ENCODE results near the gene APELA. TPM values are rescaled to one million over a fixed set of nuclear protein-coding genes. Genes with fewer than 3 reads are reported as not detected.

The APELA gene, protein sequence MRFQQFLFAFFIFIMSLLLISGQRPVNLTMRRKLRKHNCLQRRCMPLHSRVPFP
- total RNA-seq, result not detected
- long read RNA-seq, result 0 reads

DNA sequence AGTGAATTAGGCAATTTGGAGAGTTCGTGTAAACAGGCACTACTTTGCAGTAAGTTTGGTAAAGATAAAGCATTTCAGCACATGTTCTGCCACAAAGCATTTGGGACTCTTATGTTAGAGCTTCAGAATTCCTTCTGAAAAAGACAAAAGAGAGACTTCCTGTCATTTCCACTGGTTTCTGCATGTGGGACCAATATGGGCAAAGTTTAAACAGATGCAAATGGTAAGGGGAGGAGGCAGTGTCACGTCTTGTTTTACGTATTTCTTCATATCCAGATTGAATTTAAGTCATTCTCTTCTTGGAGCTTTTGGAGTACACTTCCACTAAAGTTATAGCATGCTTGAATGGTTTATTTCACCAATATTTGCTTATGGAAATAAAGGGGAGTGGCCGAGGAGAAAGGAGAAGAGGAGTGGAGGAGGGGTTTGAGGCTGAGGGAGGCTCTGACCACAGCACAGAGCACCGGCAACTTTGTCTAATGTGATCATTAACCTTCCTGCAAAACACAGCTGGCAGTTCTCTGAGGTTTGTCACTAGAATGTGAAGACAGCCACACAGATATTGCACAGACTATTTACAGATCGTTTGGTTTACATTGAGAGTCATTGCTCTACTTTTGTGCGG, at the start of gene APELA:
APELA (plus strand) TSS at position 479 of the 625 bp plus-strand sequence. CDS start 154 bp downstream, outside the sequence.
- DNase-seq (no peak), ATAC-seq (no peak)
- intact Hi-C loops (cut with DNase I), result no loop called here

DNA sequence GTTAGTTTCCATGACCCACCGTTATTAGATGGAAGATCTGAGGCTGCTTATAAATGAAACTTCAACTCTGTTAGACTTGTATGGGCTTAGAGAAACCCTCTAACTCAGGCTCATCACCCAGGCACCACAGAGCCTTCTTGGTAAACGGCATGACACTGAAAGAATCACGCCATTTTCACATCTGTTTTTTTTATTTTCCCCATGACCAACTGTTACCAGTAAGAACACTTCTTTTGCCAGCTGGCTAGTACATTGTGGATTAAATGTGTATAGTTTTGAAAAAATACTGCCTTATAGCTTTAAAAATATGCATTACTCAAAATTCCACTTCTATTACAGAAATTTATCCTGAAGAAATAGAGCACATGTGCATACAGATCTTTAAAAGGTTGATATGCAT, 48.0 kb upstream of the APELA start:
- ATAC-seq (no peak), DNase-seq (no peak)
- intact Hi-C loops (cut with DNase I), result no loop called here

DNA sequence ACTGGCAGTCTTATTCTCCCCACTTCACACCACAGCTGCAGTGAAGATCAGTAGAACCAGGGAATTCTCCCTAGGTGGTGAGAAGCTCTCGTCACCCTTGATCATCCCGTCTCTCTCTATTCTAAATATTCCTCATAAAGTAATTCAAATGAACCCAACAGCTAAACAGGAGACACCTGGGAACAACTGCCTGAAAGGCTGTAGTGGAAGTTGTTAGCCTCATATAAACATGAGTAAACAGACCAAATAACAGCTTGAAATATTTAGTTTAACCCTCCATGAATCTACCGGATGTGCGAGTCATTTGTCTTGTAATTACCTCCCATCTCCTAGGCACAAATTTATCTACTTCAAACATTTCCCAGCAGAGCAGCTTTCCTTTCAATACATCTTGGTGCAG, 30.4 kb upstream of the APELA start:
- no peak for ATAC-seq
- no peak for DNase-seq

DNA sequence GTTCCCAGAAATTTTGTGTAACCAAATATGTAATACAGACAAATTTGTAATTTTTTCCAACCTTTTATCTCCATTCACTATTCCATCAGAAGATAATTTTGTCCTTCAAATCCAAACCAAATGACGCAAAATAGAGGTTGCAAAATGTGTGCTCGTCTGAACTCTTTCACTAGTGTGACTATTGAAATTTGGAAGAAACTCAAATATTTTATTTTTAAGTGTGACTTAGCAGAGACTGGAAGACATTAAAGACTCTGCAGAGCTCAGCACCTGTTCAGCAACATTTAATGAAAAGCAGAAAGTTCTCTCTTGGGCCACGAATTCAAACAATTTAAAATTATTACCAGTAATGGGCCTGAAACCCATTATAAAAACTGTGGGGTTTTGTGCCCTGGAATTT, 30.0 kb upstream of the APELA start:
- DNase-seq (no peak), ATAC-seq (no peak)
- intact Hi-C loops (cut with DNase I), result no loop called here

More for the DNA sequence above, 30.4 kb upstream of the APELA start:
- intact Hi-C loops (cut with DNase I), result no loop called here

DNA sequence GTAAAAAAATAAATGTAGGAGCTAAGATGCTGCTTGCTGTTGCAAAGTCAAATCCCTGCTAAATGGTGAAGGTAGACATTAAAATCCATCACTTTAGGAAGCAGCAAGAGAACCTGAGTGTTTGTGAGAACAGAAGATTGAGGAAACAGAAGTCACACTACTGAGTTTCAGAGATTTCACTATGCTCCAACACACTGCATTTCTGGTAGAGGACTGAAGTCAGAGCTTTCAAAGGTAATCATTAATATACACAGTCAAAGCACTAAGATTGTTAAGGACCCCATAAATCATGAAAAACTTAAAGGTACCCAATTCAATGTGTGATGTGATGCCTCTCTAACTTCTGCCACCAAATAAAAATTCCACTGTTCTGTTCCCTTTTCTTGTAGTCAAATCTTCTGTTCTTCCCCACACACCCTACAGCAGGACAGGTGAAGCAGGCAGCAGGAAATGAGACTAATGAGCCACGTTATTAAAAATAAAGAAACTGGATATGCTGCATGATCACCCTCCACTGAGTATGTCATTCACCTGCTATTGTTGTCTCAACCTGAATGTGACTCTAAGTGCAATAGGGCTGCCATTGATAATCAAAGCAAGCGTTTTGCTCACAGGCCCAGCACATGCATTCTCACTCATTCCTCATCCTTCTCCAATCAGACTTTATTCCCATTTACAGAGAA, 28.9 kb upstream of the APELA start:
- ATAC-seq (no peak), DNase-seq (no peak)
- intact Hi-C loops (cut with DNase I), result no loop called here

DNA sequence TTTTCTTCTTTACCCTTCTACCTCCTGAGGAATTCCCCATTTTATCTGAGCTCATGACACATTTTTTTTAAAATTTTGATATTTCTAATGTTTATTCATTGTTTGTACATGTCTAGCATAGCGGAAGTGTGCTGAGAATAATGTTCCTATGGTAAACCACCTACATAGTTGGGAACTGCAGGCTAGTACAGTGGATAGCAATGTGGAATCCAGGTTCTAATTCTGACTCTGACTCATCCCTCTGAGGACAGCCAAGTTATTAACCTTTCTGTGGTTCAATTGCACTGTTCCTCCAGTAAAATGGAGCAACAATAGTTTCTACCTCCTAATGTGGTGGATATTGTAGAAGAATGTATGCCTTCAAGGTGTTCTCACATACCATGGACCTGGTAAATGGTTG, 20.6 kb upstream of the APELA start:
- intact Hi-C loops (cut with DNase I), result no loop called here
- ATAC-seq, result no peak

DNA sequence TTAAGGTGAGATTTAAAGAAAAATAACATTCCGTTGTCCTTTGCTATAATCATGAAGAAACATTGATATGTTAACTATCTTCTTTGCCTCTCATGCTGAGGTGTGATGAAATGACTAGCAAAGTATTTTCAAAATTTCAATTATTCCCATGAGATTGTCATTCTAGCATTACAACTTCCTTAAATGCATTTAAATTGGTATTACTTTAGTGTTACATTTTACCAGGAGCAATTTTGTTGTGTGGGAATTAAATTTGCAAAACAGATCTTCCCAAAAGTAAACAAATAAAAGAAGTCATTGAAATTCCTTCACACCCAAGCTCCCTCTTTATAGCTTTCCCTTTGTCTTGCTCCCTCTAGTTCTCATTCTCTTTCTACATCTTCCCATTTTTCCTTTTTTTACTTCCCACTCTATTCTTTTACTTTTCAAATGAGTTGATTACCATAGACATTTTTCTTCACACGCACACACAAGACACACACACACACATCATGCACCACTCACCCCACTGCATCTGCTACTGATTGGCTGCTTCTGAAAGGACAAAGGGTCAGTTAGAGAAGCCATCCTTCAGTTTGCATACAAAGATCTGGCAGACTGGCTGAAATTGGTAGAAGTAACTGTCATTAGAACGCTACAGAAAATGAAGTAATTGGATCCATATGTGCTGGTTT, 10.0 kb upstream of the APELA start:
- no peak for ATAC-seq
- no peak for DNase-seq
- intact Hi-C loops (cut with DNase I), result no loop called here

More for the DNA sequence above, 20.6 kb upstream of the APELA start:
- no peak for DNase-seq

DNA sequence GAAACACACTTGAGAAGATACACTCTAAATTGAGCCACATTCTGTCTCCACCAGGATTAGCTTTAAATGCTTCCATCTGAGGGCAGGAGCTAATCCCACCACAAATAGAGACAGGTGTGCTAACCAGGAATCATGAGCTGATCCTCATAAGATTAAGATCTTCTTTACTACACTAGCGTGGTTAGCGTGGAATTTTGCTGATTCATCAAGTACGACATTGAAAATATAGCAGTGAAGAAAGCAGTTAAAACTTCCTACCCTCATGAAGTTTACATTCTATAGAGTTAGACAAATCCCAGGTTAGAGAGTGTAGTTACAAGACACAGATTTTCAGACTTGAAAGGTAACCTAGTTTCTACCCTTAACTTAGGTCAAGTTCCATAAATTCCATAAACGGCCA, 5.3 kb upstream of the APELA start:
- ATAC-seq (no peak), DNase-seq (no peak)
- intact Hi-C loops (cut with DNase I), result no loop called here

DNA sequence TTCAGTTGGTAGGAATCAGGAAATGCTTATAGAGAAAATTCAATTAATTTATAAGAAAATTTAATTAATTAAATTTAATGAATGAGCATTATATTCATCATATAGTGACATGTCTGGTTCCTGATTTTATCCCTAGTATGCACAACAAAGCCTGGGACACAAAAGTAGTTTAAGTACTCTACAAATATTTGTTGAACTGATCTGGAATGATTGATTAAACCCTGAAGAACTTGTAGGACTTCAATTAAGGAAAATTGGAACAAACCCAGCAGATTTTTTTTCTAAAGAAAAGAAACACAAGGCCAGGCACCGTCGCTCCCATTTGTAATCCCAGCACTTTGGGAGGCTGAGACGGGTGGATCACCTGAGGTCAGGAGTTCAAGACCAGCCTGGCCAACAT, 4.5 kb upstream of the APELA start:
- intact Hi-C loops (cut with DNase I), result no loop called here
- ATAC-seq, result no peak
- DNase-seq, result no peak

DNA sequence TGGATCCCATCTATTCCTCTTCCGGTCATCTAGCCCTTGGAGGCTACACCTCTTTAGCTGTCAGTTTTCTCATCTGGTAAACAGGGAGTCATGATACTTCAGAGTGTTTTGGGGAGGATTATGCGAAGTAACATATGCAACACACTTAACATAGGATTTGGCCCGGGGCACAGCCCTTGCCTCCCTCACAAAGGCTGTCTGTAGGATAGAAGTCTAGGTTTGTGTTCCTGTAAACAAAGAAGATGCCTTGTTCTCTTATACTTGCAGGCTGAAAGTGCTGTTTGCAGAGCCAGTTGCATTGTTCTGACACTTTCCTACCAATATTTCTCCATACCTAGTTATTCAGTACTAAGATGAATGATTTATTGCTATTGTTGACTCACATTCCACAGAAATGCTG, 2.2 kb upstream of the APELA start:
- DNase-seq, result no peak
- no peak for ATAC-seq
- intact Hi-C loops (cut with DNase I), result no loop called here

DNA sequence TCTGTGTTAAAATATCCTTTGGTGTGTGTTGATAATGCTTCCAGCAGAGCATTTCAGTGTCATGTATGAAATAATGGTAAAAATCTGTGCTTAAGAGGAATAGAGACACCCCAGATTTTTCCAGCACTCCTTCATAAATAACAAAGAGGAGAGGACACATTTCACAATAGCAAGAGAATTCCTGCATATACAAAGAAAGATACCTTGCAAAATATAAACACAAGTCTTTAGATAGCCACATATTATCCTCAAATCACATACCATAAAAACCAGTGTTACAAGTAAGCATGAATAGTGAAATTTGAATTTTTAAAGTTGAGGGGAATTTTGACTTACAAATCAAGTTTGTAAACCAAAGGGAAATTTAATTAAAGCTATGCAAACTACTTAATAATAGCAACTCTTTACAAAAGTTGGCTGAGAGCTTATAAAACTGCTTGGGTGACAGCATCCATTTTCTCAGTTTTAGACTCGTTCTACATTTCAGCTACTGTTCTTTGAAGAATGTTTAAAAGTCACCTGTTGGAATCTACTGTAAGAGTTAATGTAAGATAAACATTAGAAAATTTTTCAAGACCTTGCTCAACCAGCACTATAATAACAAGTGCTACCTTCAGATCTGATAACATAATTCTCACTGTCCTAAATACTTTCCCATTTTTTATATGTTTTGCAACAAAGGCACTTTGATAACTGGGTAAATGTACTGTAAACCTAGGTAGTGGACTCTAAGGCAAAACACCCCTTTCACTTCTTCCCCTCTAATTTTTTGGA, 3.7 kb downstream of the APELA start:
- ATAC-seq (no peak), DNase-seq (no peak)
- intact Hi-C loops (cut with DNase I), result no loop called here

DNA sequence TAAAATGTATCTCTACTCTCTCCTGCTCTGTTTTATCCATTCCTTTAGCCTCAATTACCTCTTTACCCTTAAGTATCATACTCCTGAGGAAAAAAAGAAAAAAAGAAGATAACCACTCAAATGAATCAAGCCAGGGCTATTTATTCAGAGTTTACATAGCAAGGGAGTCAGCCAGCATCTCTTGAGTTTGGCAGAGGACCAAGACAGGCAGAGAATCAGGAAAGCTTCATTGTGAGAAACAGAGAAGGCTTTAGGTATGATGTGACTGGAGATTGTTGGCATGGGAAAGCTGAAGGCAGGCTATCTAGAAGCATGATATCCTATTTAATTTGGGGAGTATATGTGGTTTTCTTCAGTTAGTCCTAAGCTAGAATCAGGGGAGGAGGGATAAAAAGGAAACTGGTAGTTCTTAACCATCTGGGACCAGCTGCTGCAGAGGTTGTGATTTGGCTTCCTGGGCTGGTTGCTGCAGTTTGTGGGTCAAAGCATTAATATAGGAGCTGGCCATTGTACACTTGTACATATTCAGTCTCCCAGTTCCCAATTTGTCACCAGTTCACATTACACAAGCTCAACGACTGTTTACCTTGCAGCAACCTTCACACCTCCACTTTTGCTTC, 11.2 kb downstream of the APELA start:
- DNase-seq (no peak), ATAC-seq (no peak)
- intact Hi-C loops (cut with DNase I), result no loop called here

DNA sequence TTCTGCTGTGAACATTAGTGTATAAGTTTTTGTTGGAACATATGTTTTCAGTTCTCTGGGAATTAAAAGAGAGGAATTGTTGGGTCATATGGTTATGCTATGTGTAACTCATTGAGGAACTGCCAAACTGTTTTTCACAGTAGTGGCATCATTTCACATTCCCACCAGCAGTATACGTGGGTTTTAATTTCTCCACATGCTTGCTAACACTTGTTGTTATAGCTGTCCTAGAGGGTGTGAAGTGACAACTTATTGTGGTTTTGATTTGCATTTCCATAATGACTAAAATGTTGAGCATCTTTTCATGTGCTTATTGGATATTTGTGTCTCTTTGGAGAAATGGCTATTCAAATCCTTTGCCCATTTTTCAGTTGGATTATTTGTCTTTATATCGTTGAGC, 13.7 kb downstream of the APELA start:
- intact Hi-C loops (cut with DNase I), result no loop called here
- DNase-seq, result no peak
- ATAC-seq, result no peak

DNA sequence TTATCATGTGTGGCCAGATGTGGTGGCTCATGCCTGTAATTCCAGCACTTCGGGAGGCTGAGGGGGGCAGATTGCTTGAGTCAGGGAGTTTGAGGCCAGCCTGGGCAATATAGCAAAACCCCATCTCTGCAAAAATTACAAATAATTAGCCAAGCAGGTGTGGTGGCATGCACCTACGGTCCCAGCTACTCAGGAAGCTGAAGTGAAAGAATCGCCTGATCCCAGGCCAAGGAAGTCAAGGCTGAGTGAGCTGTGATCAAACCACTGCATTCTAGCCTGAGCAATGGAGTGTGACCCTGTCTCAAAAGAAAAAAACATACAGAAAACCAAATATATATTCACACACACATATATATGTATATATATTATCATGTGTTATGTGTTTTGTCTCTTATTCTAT, 15.0 kb downstream of the APELA start:
- intact Hi-C loops (cut with DNase I), result no loop called here
- DNase-seq, result no peak
- no peak for ATAC-seq

DNA sequence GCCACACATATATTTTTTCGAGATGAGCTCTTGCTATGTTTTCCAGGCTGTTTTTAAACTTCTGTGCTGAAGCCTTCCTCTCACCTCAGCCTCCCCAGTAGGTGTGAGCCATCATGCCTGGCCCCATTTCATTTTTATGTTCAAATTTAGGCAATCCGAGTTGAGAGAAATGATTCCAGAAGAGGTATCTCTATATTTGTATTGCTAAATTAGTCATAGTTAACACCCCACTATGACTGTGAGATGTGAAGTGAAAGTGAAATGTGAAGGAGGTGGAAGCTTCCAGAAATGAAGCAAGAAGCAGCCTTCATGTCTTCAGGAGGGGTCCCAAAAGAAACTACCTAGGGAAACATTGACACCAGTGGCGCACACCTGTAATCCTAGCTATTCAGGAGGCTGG, 17.7 kb downstream of the APELA start:
- intact Hi-C loops (cut with DNase I), result no loop called here
- DNase-seq, result no peak
- no peak for ATAC-seq

DNA sequence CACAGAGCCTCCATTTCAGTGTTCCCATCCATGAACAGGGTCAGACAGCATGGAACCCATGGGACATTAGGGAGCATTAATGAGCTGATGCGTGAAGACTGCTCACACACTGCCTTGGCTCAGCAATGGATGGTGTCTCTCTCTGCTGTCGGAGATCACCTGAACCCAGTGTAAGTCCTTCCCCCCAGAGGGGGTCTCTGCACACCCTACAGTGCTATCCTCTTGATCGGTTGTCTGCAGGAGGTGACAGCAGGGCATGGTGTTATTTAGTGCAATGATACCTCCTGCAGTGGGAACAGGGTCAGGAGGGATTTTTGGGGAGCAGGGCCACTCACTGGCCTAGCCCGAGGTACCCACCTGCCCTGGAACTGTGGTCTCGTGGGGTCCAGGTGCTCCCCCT, 25.6 kb downstream of the APELA start:
- intact Hi-C loops (cut with DNase I), result no loop called here
- DNase-seq (no peak), ATAC-seq (no peak)

DNA sequence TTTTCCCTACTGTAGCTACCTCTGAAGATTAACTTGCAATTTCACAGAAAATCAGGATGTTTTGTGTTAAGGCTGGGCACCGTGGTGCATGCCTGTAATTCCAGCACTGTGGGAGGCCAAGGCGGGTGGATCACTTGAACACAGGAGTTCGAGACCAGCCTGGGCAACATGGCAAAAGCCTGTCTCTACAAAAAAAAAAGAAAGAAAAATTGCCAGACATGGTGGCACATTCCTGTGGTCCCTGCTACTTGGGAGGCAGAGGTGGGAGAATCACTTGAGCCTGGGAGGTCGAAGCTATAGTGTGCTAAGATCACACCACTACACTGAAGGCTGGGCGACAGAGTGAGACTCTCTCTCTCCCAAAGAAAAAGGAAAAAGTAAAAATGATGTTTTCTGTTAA, 27.4 kb downstream of the APELA start:
- intact Hi-C loops (cut with DNase I), result no loop called here
- ATAC-seq (no peak), DNase-seq (no peak)

DNA sequence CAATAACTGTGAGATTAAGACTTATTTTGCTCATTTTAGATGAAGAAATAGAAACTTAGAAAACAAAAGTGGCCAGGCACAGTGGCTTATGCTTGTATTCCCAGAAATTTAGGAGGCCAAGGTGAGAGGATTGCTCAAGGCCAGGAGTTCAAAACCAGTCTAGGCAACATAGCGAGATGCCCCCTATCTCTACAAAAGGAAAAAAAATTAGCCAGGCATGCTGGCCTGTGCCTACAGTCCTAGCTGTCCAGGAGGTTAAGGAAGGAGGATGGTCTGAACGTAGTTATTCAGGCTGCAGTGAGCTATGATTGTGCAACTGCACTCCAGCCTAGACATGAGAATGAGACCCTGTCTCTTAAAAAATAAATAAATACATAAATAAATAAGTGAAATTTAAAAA, 28.0 kb downstream of the APELA start:
- intact Hi-C loops (cut with DNase I), result no loop called here
- no peak for ATAC-seq
- DNase-seq, result no peak

DNA sequence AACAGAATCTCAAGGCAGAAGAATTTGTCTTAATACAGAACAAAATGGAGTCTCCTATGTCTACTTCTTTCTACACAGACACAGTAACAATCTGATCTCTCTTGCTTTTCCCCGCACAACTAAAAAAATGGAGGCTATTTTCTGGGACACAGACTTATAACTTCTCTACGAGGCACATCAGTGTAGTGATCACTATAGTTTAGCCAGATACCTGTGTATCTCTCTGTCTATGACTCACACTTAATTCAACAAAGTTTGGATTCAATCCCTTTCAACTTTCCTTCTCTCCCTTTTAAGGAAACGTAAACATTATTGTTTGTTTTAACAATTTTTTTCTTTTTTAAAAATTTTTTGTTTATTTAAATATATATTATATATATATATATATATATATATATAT, 29.4 kb downstream of the APELA start:
- DNase-seq (no peak), ATAC-seq (no peak)
- intact Hi-C loops (cut with DNase I), result no loop called here
